GM12891 (cell line): ENCODE data around the gene SPRING1.
"Not testable (repeated sequence)": the region's sequence is repeated elsewhere in the genome, so short reads cannot be mapped to it uniquely, and the experiment has no call there.

ENCODE experiments used
- DNase-seq: peaks from one replicate; pipeline ENCODE4 v3.0.0; 2011; ENCODE audit warnings: low spot score; ENCODE audit not compliant: insufficient read length
- FAIRE-seq: peaks from 2 replicates; lab custom pipeline; 2011; peaks lifted over from hg19 to GRCh38; lab: Jason Lieb, UNC
- PAX5 ChIP-seq: IDR thresholded peaks from 2 replicates; pipeline ENCODE4 v1.6.1; 2011; ENCODE audit warnings: low read length, moderate library complexity, mild to moderate bottlenecking; ENCODE audit not compliant: insufficient read depth, severe bottlenecking
- POLR2A ChIP-seq: IDR thresholded peaks from 2 replicates; pipeline ENCODE4 v1.6.1; 2011; ENCODE audit warnings: low read depth, low read length, control low read depth
- POLR2AphosphoS5 ChIP-seq: IDR thresholded peaks from 2 replicates; pipeline ENCODE4 v1.6.1; 2011; ENCODE audit warnings: low read depth, low read length, control low read depth
- POU2F2 ChIP-seq: IDR thresholded peaks from 2 replicates; pipeline ENCODE4 v1.6.1; 2011; ENCODE audit warnings: low read depth, mild to moderate bottlenecking, control low read depth, low read length, moderate library complexity
- SPI1 ChIP-seq: IDR thresholded peaks from 2 replicates; pipeline ENCODE4 v1.6.1; 2011; ENCODE audit warnings: low read depth, low read length, control low read depth
- TAF1 ChIP-seq: IDR thresholded peaks from 2 replicates; pipeline ENCODE4 v1.6.1; 2011; ENCODE audit warnings: low read depth, low read length, control low read depth

Gene SPRING1

DNA sequence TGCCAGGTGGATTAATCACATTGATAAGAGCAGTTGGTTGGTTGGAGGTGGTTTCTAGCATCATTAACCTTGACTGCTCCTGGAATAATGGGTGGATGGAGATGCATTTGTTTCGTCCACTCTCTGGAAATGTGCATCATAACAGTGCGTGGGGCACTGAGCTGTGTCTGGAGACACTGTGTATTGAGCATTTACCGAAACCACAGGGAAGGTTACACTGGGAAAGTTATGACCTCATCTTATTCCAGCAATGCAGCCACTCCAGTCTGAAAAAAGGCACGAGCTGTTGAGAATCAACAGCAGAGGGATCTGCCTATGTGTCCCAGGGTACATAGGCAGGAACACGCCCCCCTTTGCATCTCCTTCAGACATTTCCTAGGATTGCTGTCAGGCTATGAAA, 27.4 kb upstream of the SPRING1 start:
- FAIRE-seq (no peak), DNase-seq (no peak)

DNA sequence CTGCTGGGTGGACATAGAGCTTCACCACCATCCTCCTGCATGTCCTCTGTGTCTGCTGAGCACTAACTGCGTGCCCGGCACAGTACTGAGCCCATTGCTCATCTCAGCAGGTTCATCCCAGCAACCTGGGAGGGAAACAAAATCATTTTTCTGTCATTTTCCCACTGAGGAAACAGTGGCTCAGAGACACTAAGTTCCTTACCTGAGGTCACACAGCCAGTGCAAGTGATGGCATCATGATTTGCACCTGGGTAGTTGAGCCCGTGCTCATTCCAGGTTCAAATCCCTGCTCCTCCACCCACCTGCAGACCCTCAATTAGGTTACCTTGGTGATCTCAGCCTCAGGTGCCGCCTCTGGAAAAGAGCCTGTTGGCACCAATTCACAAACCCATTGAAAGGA, 23.6 kb upstream of the SPRING1 start:
- TF ChIP-seq POU2F2 (no peak), POLR2AphosphoS5 (no peak), POLR2A (no peak), TAF1 (no peak), PAX5 (no peak), SPI1 (no peak)
- no peak for FAIRE-seq

More for the DNA sequence above, 27.4 kb upstream of the SPRING1 start:
- no peak for TF ChIP-seq TAF1
- no peak for TF ChIP-seq PAX5
- no peak for TF ChIP-seq SPI1
- TF ChIP-seq POLR2A = no peak
- no peak for TF ChIP-seq POU2F2
- TF ChIP-seq POLR2AphosphoS5 = no peak

DNA sequence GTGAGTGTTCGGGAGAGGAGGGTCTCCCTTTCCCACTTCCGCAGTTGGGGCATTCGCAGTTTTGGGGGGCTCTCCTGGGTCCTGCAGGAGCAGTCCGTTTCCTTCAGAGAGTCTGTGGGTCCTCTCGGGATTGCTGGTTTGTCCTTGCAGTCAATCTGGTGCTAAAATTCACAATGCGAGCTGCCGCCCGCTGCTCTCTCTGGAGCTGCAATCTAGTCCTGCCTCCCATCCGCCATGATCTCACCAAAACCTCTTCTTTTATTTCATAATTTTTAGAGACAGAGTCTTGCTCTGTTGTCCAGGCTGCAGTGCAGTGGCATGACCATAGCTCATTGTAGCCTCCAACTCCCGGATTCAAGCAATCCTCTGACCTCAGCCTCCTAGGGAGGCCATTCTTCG, 22.8 kb upstream of the SPRING1 start:
- no peak for FAIRE-seq
- DNase-seq = no peak
- TF ChIP-seq POLR2AphosphoS5 (no peak), PAX5 (no peak), SPI1 (no peak), POLR2A (no peak), TAF1 (no peak)

More for the DNA sequence above, 23.6 kb upstream of the SPRING1 start:
- no peak for DNase-seq

DNA sequence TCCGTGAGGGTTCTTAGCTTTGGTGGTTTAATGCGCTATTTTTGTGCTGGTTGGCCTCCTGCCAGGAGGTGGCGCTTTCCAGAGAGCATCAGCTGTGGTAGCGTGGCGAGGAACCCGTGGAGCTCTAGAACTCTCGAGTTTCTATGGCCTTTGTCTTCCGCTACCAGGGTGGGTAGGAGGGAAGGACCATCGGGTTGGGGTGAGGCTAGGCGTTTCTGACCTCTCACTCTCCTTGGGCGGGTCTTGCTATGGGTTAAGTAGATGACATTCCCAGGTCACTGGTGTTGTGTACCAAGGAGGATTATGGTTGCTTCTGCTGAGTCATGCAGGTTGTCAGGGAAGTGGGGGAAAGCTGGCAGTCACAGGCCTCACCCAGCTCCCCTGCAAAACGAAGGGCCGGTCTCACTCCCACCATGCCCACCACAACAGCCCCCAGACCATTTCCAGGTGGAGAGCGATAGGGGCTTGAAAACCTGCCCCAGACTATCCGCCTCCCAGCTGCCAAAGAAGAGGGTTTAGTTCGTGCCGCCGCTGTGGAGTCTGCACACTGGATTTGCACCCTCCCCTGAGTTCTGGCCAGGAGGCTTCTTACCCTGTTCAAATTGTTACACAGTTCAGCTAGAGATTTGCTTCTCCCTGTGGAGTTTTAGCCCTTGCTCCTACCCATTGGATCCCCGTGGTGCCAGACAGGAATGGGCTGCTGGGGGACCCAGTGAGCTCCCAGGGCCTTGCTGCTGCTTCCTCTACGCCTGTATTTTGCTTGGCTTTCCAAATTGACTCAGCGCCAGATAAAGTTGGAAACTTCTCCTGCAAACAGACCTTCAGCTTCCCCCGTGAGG, 22.1 kb upstream of the SPRING1 start:
- FAIRE-seq (no peak), DNase-seq (no peak)
- TF ChIP-seq SPI1 = no peak
- no peak for TF ChIP-seq POLR2AphosphoS5
- no peak for TF ChIP-seq POLR2A
- TF ChIP-seq TAF1 = no peak
- no peak for TF ChIP-seq POU2F2
- no peak for TF ChIP-seq PAX5

DNA sequence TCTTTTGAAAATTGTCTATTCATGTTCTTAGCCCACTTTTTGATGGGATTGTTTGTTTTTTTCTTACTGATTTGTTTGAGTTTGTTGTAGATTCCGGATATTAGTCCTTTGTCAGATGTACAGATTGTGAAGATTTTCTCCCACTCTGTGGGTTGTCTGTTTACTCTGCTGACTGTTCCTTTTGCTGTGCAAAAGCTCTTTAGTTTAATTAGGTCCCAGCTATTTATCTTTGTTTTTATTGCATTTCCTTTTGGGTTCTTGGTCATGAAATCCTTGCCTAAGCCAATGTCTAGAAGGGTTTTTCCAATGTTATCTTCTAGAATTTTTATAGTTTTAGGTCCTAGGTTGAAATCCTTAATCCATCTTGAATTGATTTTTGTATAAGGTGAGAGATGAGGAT, 16.9 kb upstream of the SPRING1 start:
- not testable (repeated sequence) for FAIRE-seq, DNase-seq

DNA sequence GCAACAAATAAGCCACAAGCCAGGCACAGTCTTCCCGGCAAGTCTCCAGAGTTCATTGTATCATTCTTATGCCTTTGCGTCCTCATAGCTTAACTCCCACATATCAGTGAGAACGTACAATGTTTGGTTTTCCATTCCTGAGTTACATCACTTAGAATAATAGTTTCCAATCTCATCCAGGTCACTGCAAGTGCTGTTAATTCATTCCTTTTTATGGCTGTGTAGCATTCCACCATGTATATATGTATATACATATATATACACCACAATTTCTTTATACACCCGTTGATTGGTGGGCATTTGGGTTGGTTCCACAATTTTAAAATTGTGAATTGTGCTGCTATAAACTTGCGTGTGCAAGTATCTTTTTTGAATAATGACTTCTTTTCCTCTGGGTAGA, 16.2 kb upstream of the SPRING1 start:
- DNase-seq, FAIRE-seq: not testable (repeated sequence)

DNA sequence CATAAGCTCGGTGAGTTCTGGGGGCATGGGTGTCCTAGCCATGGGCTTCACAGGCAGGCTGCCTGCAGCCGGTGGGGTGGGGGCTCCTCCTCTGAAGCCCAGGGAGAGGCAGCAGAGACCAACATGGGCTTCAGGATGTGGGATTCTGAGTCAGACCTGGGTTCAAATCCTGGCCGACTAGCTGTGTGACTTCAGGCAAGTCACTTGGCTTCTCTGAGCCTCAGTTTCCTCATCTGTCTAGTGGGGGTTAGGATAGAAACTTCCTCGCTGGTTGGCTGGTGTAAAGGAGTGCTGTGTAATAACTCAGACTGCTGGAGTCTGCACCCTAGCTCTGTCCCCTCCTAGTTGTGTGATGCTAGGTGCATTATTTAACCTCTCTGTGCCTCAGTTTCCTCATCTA, 12.4 kb upstream of the SPRING1 start:
- DNase-seq (no peak), FAIRE-seq (no peak)
- TF ChIP-seq SPI1 = no peak
- no peak for TF ChIP-seq PAX5
- TF ChIP-seq TAF1 = no peak
- TF ChIP-seq POU2F2 = no peak
- no peak for TF ChIP-seq POLR2A
- TF ChIP-seq POLR2AphosphoS5 = no peak

DNA sequence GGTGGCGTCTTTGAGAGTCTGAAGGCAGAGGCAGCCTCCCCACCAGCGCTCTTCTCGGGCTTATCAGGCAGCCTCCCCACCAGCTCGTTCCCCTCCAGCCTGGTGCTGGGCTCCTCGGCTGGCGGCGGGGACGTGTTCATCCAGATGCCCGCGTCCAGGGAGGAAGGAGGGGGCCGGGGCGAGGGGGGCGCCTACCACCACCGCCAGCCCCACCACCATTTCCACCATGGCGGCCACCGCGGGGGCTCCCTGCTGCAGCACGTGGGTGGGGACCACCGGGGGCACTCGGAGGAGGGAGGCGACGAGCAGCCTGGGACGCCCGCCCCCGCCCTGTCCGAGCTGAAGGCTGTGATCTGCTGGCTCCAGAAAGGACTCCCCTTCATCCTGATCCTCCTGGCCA, 12.0 kb upstream of the SPRING1 start:
- DNase-seq (no peak), FAIRE-seq (no peak)
- no peak for TF ChIP-seq POLR2A
- no peak for TF ChIP-seq PAX5
- no peak for TF ChIP-seq POLR2AphosphoS5
- no peak for TF ChIP-seq TAF1
- TF ChIP-seq SPI1 = no peak
- TF ChIP-seq POU2F2 = no peak

DNA sequence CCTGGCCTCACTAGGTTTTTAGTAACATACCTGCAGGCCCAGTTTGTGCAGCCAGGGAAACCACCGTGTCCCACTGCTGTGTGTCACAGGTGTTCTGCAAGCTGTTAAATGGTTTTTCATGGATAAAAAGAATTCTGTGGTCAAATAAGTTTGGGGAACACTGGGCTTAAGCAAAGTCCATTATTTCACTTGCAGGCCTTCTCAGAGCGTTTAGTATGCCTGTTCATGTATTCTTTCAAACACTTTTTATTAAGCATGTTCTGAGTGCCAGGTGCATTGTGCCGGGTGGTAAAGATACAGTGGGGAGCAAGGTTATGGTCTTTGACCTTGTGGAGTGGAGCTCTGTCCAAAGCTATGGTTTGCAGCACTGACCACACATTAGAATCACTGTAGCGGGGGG, 7.7 kb upstream of the SPRING1 start:
- TF ChIP-seq POU2F2 (no peak), POLR2AphosphoS5 (no peak), POLR2A (no peak), TAF1 (no peak), PAX5 (no peak), SPI1 (no peak)
- DNase-seq = no peak
- no peak for FAIRE-seq

DNA sequence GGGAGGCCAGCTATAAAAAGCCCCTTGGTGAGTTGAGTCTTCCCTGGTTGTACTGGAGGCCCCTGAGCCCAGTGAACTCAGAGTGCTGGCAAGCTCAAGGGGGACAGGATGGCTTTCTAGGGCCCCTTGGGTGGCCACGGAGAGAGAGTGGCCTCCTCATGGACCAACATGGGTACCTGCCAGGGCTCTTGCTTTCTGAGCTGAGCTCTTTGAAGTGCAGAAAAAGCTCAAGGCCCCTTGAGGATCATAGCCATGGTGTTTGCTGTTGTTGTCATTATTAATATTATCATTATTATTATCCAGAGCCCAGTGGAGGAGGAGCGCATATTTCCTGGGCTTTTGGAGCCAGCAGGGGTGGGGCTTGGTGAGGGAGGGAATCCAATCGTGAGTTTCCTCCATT, 6.9 kb upstream of the SPRING1 start:
- FAIRE-seq (no peak), DNase-seq (no peak)
- TF ChIP-seq PAX5 (no peak), POLR2AphosphoS5 (no peak), TAF1 (no peak), POU2F2 (no peak)

DNA sequence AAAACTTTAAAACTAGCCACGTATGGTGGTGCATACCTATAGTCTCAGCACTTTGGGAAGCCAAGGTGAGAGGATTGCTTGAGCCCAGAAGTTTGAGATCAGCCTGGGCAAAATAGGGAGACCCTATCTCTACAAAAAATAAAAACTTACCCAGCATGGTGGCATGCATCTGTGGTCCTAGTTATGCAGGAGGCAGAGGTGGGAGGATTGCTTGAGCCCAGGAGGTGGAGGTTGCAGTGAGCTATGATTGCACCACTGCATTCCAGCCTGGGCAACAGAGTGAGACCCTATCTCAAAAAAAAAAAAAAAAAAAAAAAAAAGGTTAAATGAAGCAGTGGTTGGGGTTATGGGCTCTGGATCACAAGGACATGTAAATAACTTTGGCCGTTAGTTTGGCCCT, 4.9 kb upstream of the SPRING1 start:
- FAIRE-seq = not testable (repeated sequence)

More for the DNA sequence above, 4.9 kb upstream of the SPRING1 start:
- DNase-seq = not testable (repeated sequence)
